ENCODE results near the gene DNAJC6. TPM values are rescaled to one million over a fixed set of nuclear protein-coding genes. Genes with fewer than 3 reads are reported as not detected.
A peak's percentile ranks its signal among the peaks of the same experiment; 100 is the strongest.

Gene DNAJC6
- total RNA-seq, 3 donors from 2014 or later: 1.6 to 9.6 (median 1.8) TPM

DNA sequence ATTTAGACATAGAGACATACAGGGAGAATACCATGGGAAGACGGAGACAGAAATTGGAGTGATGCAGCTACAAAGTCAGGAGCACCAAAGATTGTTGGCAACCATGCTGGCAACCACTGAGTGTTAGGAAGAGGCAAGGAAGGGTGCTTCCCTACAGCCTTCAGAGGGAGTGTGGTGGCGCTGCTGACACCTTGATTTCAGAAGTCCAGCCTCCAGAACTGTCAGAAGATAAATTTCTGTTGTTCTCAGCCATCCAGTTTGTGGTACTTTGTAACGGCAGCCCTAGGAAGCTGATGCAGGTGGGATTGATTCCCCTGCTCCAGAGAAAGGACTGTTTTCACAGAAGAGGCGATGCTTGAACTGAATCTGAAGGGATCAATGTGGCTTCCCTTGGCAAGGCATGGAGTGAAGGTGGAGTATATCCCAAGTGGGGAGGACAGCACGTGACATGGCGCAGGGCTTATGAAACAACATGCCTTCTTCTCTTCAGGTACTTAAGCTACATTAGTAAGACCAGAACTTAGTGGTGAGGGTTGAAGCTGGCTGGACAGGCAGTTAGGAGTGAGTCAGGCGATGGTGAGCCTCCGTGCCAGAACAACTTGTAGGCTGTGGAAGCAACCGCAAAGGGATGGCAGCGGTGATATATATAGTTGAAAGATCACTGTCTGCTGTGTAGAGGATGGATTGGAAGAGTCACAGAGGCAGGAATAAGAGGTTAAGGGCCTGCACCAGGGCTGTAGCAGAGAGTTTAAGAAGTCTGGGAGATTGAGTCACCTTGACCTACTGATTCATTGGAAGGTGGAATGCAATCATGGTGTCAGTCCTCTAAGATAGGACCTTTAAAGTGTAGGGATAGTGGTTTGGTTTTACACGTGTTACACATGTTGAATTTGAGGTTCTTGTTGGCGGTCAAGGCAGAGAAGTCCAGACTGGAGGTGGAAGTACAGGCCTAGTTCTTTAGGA lies 113.2 kb downstream of the DNAJC6 start:
- DNase-seq (peak in 1 of 3 donors; percentile 3), ATAC-seq (no peak)
- Histone ChIP-seq H3K4me3 (no peak overlapping the region), H3K4me1 (ENCODE audit: low read depth) (peaks cover 7% of the 10 kb centered on the region), H3K9me3 (no peaks in the 10 kb centered on the region), H3K36me3 (ENCODE audit: low read depth) (no peaks in the 10 kb centered on the region)
- TF ChIP-seq CTCF (IDR thresholded peaks at IDR 0.05): no peak
- intact Hi-C loops (cut with DNase I, micrococcal nuclease): no loop called here

GRCh38 chr1:65423884-65424572 lies 114.7 kb downstream of the DNAJC6 start:
- ATAC-seq (no peak), DNase-seq (no peak)
- intact Hi-C loops (cut with DNase I, micrococcal nuclease): no loop called here
- no peaks in the 10 kb centered on the region for H3K36me3 ChIP-seq (ENCODE audit: low read depth)
- no peak overlapping the region for H3K4me3 ChIP-seq
- TF ChIP-seq CTCF (IDR thresholded peaks at IDR 0.05): no peak
- H3K9me3 ChIP-seq: no peaks in the 10 kb centered on the region
- peaks cover 7% of the 10 kb centered on the region for H3K4me1 ChIP-seq (ENCODE audit: low read depth)

GRCh38 chr1:65424573-65424889 lies 115.2 kb downstream of the DNAJC6 start:
- no peak for ATAC-seq
- TF ChIP-seq CTCF (IDR thresholded peaks at IDR 0.05): no peak
- Histone ChIP-seq H3K9me3 (no peaks in the 10 kb centered on the region), H3K36me3 (ENCODE audit: low read depth) (no peaks in the 10 kb centered on the region), H3K4me3 (no peak overlapping the region), H3K4me1 (ENCODE audit: low read depth) (peaks cover 7% of the 10 kb centered on the region)
- DNase-seq: no peak
- intact Hi-C loops (cut with DNase I, micrococcal nuclease): no loop called here

GRCh38 chr1:65425006-65425405 lies 115.7 kb downstream of the DNAJC6 start:
- TF ChIP-seq CTCF (IDR thresholded peaks at IDR 0.05): no peak
- ATAC-seq: no peak
- no peak for DNase-seq
- H3K4me1 ChIP-seq (ENCODE audit: low read depth): peaks cover 7% of the 10 kb centered on the region
- no peaks in the 10 kb centered on the region for H3K9me3 ChIP-seq
- H3K36me3 ChIP-seq (ENCODE audit: low read depth): no peaks in the 10 kb centered on the region
- no peak overlapping the region for H3K4me3 ChIP-seq
- intact Hi-C loops (cut with DNase I, micrococcal nuclease): no loop called here

GRCh38 chr1:65425697-65426096 lies 116.4 kb downstream of the DNAJC6 start:
- intact Hi-C loops (cut with DNase I, micrococcal nuclease): no loop called here
- DNase-seq (no peak), ATAC-seq (no peak)
- Histone ChIP-seq H3K36me3 (ENCODE audit: low read depth) (no peaks in the 10 kb centered on the region), H3K4me1 (ENCODE audit: low read depth) (peaks cover 7% of the 10 kb centered on the region), H3K4me3 (no peak overlapping the region), H3K9me3 (no peaks in the 10 kb centered on the region)
- TF ChIP-seq CTCF (IDR thresholded peaks at IDR 0.05): no peak

Data from mucosa of descending colon (tissue), 3 donors.